GM18517 (cell line): ENCODE data around the gene WDR76.

Experiments used
- ATAC-seq: cut with Tn5 transposase; IDR thresholded peaks from one replicate; pipeline ENCODE4 v1.9.1; 2021; ENCODE audit warnings: mild to moderate bottlenecking, moderate library complexity; ENCODE audit not compliant: unreplicated experiment

Gene WDR76

GRCh38 chr15:43908516-43909050, 81.8 kb downstream of the WDR76 start:
- no peak for ATAC-seq

GRCh38 chr15:43911235-43911781, 84.5 kb downstream of the WDR76 start:
- no peak for ATAC-seq

GRCh38 chr15:43912208-43912607, 85.4 kb downstream of the WDR76 start:
- ATAC-seq = no peak

- ATAC-seq = no peak
These were observed 86.4 kb downstream of the WDR76 start for GRCh38 chr15:43913026-43913780.

- ATAC-seq = no peak
These were observed 87.1 kb downstream of the WDR76 start for GRCh38 chr15:43913941-43914340.

- ATAC-seq = no peak
These were observed 89.0 kb downstream of the WDR76 start for GRCh38 chr15:43915631-43916325.

GRCh38 chr15:43916326-43916660, 89.5 kb downstream of the WDR76 start:
- no peak for ATAC-seq
